ENCODE results near the gene ADARB2.

The ADARB2 gene

GRCh38 chr10:1136268-1136667 lies 601.1 kb downstream of the ADARB2 start (continued):
- no peak for TF ChIP-seq WT1 (tag by site-specific recombination; IDR thresholded peaks at IDR 0.05)

GRCh38 chr10:1134156-1134555 lies 603.2 kb downstream of the ADARB2 start:
- ChIA-PET CTCF (no interaction called here), POLR2A (no interaction called here)
- Histone ChIP-seq H3K4me1 (ENCODE audit: control insufficient read depth, insufficient read depth, low read length) (no peaks in the 10 kb centered on the region), H3K9me3 (ENCODE audit: control insufficient read depth, insufficient read depth, low read depth, low read length) (no peaks in the 10 kb centered on the region), H3K4me3 (ENCODE audit: low read depth, low read length) (no peak overlapping the region), H3K36me3 (ENCODE audit: control insufficient read depth in 2 of 2, insufficient read depth in 1 of 2, low read length in 2 of 2) (peaks cover 0 to 24% of the 10 kb centered on the region in 2 experiments; a peak in 1 of 3 replicates), H3K27ac (ENCODE audit: extremely low read depth, low read depth, low read length) (no peak overlapping the region)
- no peak for TF ChIP-seq ZSCAN16 (tag by site-specific recombination; IDR thresholded peaks at IDR 0.05)
- TF ChIP-seq ZNF704 (tag by site-specific recombination; IDR thresholded peaks at IDR 0.05): no peak
- no peak for TF ChIP-seq ZNF501 (tag by site-specific recombination; IDR thresholded peaks at IDR 0.05)
- no peak for TF ChIP-seq ZNF148 (tag by site-specific recombination; IDR thresholded peaks at IDR 0.05; ENCODE audit: borderline replicate concordance)
- TF ChIP-seq ZNF202 (tag by site-specific recombination; IDR thresholded peaks at IDR 0.05; ENCODE audit: borderline replicate concordance): no peak
- no peak for TF ChIP-seq PRDM1 (tag by site-specific recombination; IDR thresholded peaks at IDR 0.05)
- TF ChIP-seq KLF8 (tag by site-specific recombination; IDR thresholded peaks at IDR 0.05): no peak
- no peak for TF ChIP-seq SCRT1 (tag by site-specific recombination; IDR thresholded peaks at IDR 0.05; ENCODE audit: borderline replicate concordance)
- TF ChIP-seq ZSCAN4 (tag by site-specific recombination; IDR thresholded peaks at IDR 0.05): no peak
- TF ChIP-seq TRIM28 (IDR thresholded peaks at IDR 0.05; ENCODE audit: borderline replicate concordance, low read length): no peak
- no peak for TF ChIP-seq ZNF449 (tag by site-specific recombination; IDR thresholded peaks at IDR 0.05)
- TF ChIP-seq ZNF560 (tag by site-specific recombination; IDR thresholded peaks at IDR 0.05; ENCODE audit: borderline replicate concordance): no peak
- TF ChIP-seq KLF10 (tag by site-specific recombination; IDR thresholded peaks at IDR 0.05): no peak
- no peak for TF ChIP-seq ZNF791 (tag by site-specific recombination; IDR thresholded peaks at IDR 0.05)
- no peak for TF ChIP-seq ZNF423 (tag by site-specific recombination; IDR thresholded peaks at IDR 0.05)
- no peak for TF ChIP-seq ZNF518A (tag by site-specific recombination; conservative IDR thresholded peaks at IDR 0.05; ENCODE audit: low read depth)
- TF ChIP-seq ZNF660 (tag by site-specific recombination; IDR thresholded peaks at IDR 0.05): no peak
- TF ChIP-seq ZFHX2 (tag by site-specific recombination; conservative IDR thresholded peaks at IDR 0.05): no peak
- no peak for TF ChIP-seq ZSCAN5A (tag by site-specific recombination; IDR thresholded peaks at IDR 0.05)
